ENCODE results near the gene ACSF2. TPM values are rescaled to one million over a fixed set of nuclear protein-coding genes. Genes with fewer than 3 reads are reported as not detected.

The ACSF2 gene
- polyA plus RNA-seq, 3 donors: 15.6 to 103 (median 46.8) TPM

DNA sequence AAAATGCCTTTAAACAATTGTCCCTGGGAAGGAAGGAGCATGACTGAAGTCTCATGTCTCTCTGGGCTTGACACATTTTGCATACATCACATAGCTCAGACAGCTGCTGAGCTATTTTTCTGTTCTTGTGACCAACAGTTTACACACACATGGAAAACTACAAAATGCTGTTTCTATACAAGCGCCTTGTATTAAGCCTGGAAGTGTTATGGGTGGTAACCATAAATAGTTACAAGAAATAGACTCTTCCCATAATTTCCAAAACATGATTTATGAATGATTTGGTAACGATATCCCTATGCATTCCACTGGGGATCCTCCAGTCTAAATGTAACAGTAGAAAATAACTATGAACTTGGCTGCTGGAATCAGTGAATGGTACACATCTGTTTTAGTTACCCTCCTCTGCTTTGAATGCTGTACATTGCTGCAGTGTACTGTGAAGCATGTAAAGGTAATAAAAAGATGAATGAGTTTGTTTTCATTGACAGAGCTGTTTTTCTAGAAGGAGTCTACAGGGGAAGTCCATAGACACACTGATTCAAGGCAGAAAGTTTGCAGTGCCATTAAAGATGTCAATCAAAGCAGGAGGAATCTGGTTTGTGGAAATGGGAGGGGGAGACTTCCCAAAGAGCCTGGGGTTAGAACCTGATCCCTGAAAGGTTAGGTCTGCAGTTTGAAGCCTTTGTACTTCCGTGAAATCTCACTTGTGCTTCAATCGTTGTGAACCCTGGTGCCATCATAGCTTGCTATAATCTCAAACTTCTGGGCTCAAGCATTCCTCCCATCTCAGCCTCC is 5.0 kb downstream of the ACSF2 start:
- no peak overlapping the region for H3K27ac ChIP-seq (ENCODE audit: low read depth, low read length)
- WGBS, 3 donors: 77 to 83% (median 81%) methylated on average over 4 of the region's 4 CpGs

DNA sequence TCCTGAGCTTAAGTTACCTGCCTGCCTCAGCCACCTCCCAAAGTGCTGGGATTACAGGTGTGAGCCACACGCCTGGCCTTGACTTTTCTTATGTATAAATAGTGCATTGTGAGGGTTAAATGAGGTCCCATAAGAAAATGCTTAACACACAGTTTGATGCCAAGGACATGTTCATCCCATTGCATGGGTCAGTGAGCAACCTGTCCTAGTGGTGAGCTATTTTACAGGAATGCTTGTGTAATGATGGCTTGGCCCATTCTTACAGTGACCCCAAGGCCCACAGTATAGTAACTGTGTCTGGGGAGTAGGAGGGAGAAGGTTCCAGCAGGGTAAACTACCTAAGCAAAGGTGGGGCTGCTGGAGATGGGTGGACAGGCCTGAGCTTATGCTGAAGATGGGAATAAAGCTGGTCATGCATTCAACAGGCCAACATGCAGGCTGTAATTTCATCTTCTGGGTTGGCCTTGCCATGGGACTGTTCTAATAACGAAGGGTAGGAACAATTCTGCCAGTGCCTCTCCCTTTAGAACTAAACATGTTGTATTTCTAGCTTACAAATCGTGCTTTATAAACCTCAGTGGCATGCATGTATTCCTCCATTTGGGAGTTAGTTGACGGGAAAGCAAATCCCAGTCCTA is 6.2 kb downstream of the ACSF2 start:
- H3K27ac ChIP-seq (ENCODE audit: low read depth, low read length): no peak overlapping the region
- 78 to 87% (median 84%) methylated on average over 4 of the region's 4 CpGs for WGBS, 3 donors

- no peak overlapping the region for H3K27ac ChIP-seq (ENCODE audit: low read depth, low read length)
- WGBS, 3 donors: 93 to 94% (median 93%) methylated on average over 4 of the region's 4 CpGs
Observed at GRCh38 chr17:50437409-50437808, 11.4 kb downstream of the ACSF2 start.

- no peak overlapping the region for H3K27ac ChIP-seq (ENCODE audit: low read depth, low read length)
- WGBS, 3 donors: 87 to 97% (median 91%) methylated on average over 4 of the region's 4 CpGs
Observed at GRCh38 chr17:50439008-50439407, 13.0 kb downstream of the ACSF2 start.

- no peak overlapping the region for H3K27ac ChIP-seq (ENCODE audit: low read depth, low read length)
Observed at GRCh38 chr17:50440172-50440837, 14.3 kb downstream of the ACSF2 start.

GRCh38 chr17:50440838-50441829 is 15.1 kb downstream of the ACSF2 start:
- WGBS, 3 donors: 85 to 90% (median 86%) methylated on average over 10 of the region's 10 CpGs
- no peak overlapping the region for H3K27ac ChIP-seq (ENCODE audit: low read depth, low read length)

More at GRCh38 chr17:50440172-50440837, 14.3 kb downstream of the ACSF2 start:
- 22 to 91% (median 74%) methylated on average over 4 of the region's 4 CpGs for WGBS, 3 donors

DNA sequence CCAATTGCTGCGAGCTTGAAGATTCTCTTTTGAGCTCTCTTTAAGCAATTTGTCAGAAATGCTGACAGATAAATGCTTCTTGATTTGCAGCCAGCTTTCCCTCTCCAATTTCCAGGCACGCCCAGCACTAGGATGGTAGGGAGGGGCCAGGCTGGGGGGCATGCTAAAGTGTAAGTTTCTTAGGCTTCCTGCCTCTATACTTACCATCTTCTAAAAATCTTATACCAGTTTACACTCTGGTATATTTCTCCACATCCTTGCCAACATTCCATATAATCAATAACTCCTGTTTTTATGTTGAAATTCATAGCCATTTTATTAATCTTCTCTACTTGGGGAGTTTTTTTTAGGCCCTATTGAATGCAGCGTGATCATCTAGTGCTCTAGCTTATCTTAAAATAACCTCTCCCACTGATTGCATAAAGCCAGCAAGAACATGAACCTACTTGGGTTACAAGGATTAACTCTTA is 17.5 kb downstream of the ACSF2 start:
- WGBS, 3 donors: 22 to 43% (median 42%) methylated on average over 3 of the region's 3 CpGs
- no peak overlapping the region for H3K27ac ChIP-seq (ENCODE audit: low read depth, low read length)

GRCh38 chr17:50444841-50445715 is 19.1 kb downstream of the ACSF2 start:
- H3K27ac ChIP-seq (ENCODE audit: low read depth, low read length): no peak overlapping the region
- 93 to 94% (median 94%) methylated on average over 6 of the region's 6 CpGs for WGBS, 3 donors

DNA sequence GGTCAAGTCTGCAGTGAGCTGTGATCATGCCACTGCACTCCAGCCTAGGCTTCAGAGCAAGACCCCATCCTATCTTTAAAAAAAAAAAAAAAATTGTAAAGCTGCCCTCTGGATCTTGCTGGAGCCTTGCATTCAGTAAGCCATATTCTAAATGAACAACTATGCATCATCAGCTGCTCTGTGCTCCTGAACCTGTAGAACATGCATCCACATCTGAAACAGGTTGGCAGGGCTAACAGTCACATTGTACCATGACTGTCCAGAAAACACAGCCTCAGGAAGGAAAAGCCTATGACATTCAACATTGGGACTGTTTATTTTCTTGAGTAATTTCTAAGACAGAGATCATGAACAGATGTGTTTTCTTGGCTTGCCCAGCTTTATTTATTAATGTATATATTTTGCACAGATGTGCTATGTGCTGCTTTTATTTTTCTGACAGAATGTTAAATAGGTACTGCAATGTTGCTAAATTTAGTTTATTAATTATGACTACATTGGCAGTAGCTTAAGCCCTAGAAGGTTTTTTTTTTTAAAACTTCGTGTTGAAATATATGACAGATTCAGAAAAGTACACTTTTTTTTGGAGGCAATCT is 19.8 kb downstream of the ACSF2 start:
- no peak overlapping the region for H3K27ac ChIP-seq (ENCODE audit: low read depth, low read length)
- WGBS, 3 donors: 30 to 53% (median 47%) methylated on average over 1 of the region's 1 CpG

DNA sequence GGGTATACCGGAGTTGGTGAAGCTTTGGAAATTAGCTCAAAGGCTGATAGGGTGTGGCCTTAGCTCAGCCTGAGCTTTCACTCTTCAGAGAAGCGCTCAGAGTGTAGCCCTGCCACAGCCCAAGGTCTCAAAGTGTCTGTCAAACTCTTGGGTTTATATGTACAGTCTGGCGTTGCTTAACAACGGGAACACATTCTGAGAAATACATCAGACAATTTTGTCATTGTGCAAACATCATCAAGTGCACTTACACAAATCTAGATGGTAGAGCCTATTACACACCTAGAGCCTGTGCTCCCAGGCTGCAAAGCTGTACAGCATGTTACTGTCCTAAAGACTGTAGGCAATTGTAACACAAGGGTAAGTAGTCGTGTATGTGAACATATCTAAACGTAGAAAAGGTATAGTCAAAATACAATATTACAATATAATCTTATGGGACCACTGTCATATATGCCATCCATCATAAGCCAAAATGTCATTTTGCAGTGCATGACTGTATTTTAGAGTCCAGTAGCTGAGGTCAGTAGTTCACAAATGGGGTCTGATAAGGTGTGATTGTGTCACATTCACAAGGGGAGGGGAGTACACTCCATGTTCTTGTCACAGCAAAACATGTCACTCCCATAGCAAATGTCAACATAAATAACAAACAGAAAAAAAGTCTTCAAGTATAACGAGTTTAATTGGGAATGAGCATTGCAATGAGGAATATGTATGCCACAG is 22.0 kb downstream of the ACSF2 start:
- no peak overlapping the region for H3K27ac ChIP-seq (ENCODE audit: low read depth, low read length)
- whole genome bisulfite sequencing, 3 donors: 34 to 91% (median 84%) methylated on average over 7 of the region's 7 CpGs

DNA sequence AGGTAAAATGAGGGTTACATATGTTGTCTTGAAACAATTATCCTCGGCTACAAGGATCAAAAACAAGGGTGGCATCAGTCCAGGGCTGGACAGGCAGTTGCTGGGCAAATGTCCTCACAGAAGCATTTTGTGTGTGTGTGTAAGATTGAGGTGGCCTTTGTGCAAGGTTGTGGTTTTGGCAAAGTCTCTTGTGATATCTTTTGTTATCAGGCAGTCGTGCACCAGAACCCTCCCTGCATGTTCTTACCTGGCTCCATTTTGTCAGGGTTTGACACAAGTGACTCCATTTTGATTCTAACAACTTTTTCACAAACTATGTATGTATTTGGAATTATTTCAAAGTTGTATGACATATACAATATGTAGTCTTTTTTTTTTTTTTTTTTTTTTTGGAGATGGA is 22.6 kb downstream of the ACSF2 start:
- no peak overlapping the region for H3K27ac ChIP-seq (ENCODE audit: low read depth, low read length)
- 25 to 74% (median 64%) methylated on average over 2 of the region's 2 CpGs for WGBS, 3 donors

DNA sequence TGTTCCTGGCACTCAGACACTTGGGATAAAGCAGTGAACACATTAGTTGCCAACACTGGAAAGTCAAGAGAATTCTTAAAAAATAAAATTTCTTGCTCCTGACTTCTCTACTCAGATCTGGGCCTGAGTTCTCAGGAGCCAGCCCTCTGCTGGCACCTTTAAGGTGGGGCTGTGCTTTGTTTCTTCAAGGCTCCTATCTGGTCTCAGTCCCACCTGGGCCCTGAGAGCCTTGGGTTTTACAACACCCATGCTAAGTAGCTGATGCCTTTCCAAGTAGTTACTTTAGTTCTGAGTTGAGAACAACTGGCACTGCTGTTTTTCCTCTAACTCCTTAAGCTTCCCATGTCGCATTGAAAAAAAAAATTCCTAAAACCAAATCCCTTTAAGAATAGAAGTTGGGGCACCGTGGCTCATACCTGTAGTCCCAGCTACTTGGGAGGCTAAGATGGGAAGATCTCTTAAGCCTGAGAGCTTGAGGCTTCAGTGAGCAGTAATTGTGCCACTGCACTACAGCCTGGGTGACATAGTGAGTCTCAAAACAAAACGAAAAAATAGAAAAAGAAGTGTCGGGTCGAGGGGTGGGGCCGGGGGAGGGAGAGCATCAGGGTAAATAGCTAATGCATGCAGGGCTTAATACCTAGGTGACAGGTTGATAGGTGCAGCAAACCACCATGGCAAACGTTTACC is 26.1 kb downstream of the ACSF2 start:
- 67 to 77% (median 67%) methylated on average over 7 of the region's 7 CpGs for WGBS, 3 donors
- no peak overlapping the region for H3K27ac ChIP-seq (ENCODE audit: low read depth, low read length)

GRCh38 chr17:50452630-50453300 is 26.7 kb downstream of the ACSF2 start:
- no peak overlapping the region for H3K27ac ChIP-seq (ENCODE audit: low read depth, low read length)
- 74 to 86% (median 76%) methylated on average over 10 of the region's 10 CpGs for WGBS, 3 donors

GRCh38 chr17:50453901-50454300 is 27.9 kb downstream of the ACSF2 start:
- 86 to 94% (median 87%) methylated on average over 3 of the region's 3 CpGs for WGBS, 3 donors

GRCh38 chr17:50457621-50458020 is 31.6 kb downstream of the ACSF2 start:
- H3K27ac ChIP-seq (ENCODE audit: low read depth, low read length): no peak overlapping the region
- WGBS, 3 donors: 93 to 98% (median 94%) methylated on average over 4 of the region's 4 CpGs

More at GRCh38 chr17:50453901-50454300, 27.9 kb downstream of the ACSF2 start:
- no peak overlapping the region for H3K27ac ChIP-seq (ENCODE audit: low read depth, low read length)

Measured in adipose tissue (tissue), 3 donors.